ENCODE results near the gene PLCB4.

PLCB4 gene

GRCh38 chr20:9322661-9323060 lies 253.8 kb downstream of the PLCB4 start:
- H3K4me3 ChIP-seq, result no peak overlapping the region
- no peak overlapping the region for H3K27ac ChIP-seq
- H3K36me3 ChIP-seq, result no peaks in the 10 kb centered on the region
- peaks cover 0 to 6% (median 0%) of the 10 kb centered on the region in 4 donors for H3K4me1 ChIP-seq
- no peaks in the 10 kb centered on the region for H3K9me3 ChIP-seq
- intact Hi-C loops (cut with DNase I; ENCODE audit: low total_unique reads), result loop anchor here (10.0 kb wide), 1 partner anchor 48 kb away; no protein-coding TSS in a partner anchor
- H3K27me3 ChIP-seq, result no peaks in the 10 kb centered on the region
- no peak for TF ChIP-seq CTCF (IDR thresholded peaks at IDR 0.05)
- no peak for DNase-seq

DNA sequence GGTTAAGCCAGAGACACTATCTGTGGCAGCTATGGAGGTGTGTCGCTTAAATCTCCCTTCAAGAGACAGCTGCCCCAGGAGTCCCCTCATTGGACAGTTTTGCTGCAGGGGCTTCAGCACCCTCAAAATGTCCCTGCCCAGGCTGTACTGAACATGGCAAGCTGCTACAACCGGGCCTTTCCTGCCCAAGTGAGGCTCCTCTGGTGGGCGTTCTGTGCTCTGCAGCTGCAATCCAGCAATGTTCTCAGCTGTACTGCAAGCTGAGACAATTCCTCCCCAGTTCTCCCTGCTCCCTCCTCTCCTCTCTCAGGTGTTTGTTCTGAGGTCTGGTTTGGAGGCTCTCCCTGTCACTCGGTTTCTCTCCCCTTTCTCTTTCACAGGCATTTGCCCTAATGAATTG lies 254.7 kb downstream of the PLCB4 start:
- no peaks in the 10 kb centered on the region for H3K27me3 ChIP-seq
- H3K27ac ChIP-seq, result no peak overlapping the region
- no peak for TF ChIP-seq CTCF (IDR thresholded peaks at IDR 0.05)
- no peaks in the 10 kb centered on the region for H3K9me3 ChIP-seq
- no peak overlapping the region for H3K4me3 ChIP-seq
- peaks cover 0 to 6% (median 0%) of the 10 kb centered on the region in 4 donors for H3K4me1 ChIP-seq
- H3K36me3 ChIP-seq, result no peaks in the 10 kb centered on the region
- intact Hi-C loops (cut with DNase I; ENCODE audit: low total_unique reads), result loop anchor here (10.0 kb wide), 1 partner anchor 49 kb away; no protein-coding TSS in a partner anchor
- DNase-seq, result no peak

DNA sequence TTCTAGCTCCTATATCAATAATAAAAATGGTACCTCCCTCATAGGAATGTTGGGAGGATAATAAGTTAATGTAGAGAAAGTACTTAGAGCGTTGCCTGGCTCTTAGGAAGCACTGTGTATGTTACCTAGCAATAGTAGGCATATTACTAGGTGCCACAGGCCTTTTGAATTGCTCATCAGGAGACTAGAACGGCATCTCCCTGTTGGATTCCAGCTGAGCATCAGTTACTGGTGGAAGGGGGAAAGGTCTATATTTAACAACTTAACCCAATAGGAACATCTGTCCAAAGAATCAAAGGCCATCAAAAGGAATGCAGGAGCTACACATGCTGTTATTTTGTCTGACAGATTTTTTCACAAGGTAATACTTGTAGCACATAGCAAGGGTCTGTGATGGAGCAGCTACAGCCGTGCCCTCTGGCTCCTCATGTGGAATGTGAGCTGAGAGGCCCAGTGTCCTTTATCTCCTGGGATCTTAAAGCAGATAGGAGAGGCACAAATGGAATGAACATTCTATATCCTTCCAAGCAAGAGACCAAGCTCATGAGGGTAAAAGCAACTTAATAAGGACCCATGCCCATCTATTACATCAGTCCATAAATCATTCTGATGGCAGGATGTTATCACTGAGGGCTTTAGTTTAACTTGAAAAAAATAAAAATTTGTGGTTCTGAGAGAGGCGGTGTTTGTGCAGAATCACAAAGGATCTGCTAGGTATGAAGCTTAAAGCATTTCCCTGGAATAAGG lies 260.6 kb downstream of the PLCB4 start:
- H3K27ac ChIP-seq, result no peak overlapping the region
- no peak overlapping the region for H3K4me3 ChIP-seq
- TF ChIP-seq CTCF (IDR thresholded peaks at IDR 0.05), result no peak
- DNase-seq, result no peak
- H3K27me3 ChIP-seq, result no peaks in the 10 kb centered on the region
- intact Hi-C loops (cut with DNase I; ENCODE audit: low total_unique reads), result loop anchor here (10.0 kb wide), 1 partner anchor 55 kb away; no protein-coding TSS in a partner anchor
- H3K9me3 ChIP-seq, result no peaks in the 10 kb centered on the region
- no peaks in the 10 kb centered on the region for H3K36me3 ChIP-seq
- no peaks in the 10 kb centered on the region for H3K4me1 ChIP-seq

DNA sequence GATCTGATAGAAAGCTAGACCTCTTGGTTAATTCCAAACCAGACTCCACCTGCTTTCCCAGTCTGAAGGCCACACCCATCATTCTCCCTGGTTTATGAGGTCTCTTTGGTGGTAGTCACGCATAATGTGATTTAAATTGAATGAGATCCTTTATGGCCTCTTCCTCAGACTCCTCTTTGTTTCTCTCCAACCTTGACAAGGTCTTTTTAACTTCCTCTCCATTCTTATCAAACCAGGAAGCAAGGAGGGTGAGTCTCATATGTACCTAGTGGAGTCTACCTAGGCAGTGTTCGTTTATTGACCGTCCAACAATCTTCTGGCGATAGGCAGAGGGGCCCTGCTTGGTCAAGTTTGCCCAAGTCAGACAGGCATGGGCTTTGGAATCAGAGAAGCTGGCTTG lies 261.3 kb downstream of the PLCB4 start:
- no peak overlapping the region for H3K27ac ChIP-seq
- no peak for TF ChIP-seq CTCF (IDR thresholded peaks at IDR 0.05)
- no peaks in the 10 kb centered on the region for H3K4me1 ChIP-seq
- no peak for DNase-seq
- no peaks in the 10 kb centered on the region for H3K27me3 ChIP-seq
- H3K36me3 ChIP-seq, result no peaks in the 10 kb centered on the region
- intact Hi-C loops (cut with DNase I; ENCODE audit: low total_unique reads), result no loop called here
- no peaks in the 10 kb centered on the region for H3K9me3 ChIP-seq
- no peak overlapping the region for H3K4me3 ChIP-seq

DNA sequence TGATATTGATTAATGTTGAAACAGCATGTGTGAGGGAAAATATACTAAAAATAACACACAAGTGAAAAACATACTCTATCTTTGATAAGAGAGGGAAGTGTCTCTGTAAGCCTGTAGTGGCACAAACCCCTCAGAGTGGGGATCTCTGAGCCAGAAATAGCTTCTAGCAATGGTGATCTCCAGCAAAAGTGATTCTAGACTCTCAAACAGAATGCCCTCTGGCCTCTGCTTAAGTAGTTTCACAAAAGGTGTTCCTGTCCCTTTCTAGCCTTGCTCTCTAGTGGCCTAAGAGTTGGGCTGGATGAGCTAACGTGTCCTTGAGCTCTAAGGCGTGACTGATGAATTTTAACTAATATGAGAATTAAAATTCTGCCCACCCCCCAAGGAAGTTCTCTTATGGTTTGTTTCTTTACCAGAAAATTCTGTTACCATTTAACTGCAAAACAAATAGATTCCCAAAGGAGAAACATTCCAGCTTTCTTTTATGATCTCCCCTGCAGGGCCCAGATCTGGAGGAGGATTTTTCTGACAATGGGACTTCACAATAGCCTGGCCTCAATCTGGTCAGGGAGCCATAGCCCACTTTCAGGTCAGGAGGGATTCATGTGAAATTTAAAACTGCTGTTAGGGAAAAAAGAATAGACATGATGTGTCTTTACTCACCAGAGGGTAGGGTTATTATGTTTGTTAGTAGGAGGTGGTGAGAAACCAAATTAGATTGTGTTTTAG lies 263.0 kb downstream of the PLCB4 start:
- no peak overlapping the region for H3K4me3 ChIP-seq
- no peaks in the 10 kb centered on the region for H3K36me3 ChIP-seq
- no peak for DNase-seq
- H3K9me3 ChIP-seq, result no peaks in the 10 kb centered on the region
- no peak overlapping the region for H3K27ac ChIP-seq
- no peaks in the 10 kb centered on the region for H3K4me1 ChIP-seq
- intact Hi-C loops (cut with DNase I; ENCODE audit: low total_unique reads), result no loop called here
- TF ChIP-seq CTCF (IDR thresholded peaks at IDR 0.05), result no peak
- H3K27me3 ChIP-seq, result no peaks in the 10 kb centered on the region
